ENCODE measurements around the gene FAM193B. TPM values are rescaled to one million over a fixed set of nuclear protein-coding genes. Genes with fewer than 3 reads are reported as not detected.
"Not testable (repeated sequence)": the region's sequence is repeated elsewhere in the genome, so short reads cannot be mapped to it uniquely, and the experiment has no call there.

Gene FAM193B
- polyA plus RNA-seq, 2 of the 4 experiments (the other 2 are of a cell fraction), result 19.4 to 28.9 TPM

- no peak for FAIRE-seq
- Histone ChIP-seq H3K9me3 (no peaks in the 10 kb centered on the region), H3K4me3 (no peak overlapping the region), H3K4me1 (no peaks in the 10 kb centered on the region), H3K27ac (no peak overlapping the region), H3K4me2 (no peak overlapping the region)
- 76% methylated on average over 7 of the region's 7 CpGs for WGBS (ENCODE audit: missing lambda C conversion rate)
- TF ChIP-seq FOSL2 (IDR thresholded peaks at IDR 0.05) (no peak), FOSL2 (CRISPR knock-in tag; IDR thresholded peaks at IDR 0.05) (peak; percentile 50), USF2 (IDR thresholded peaks at IDR 0.05) (no peak)
- POLR2A ChIA-PET, result no interaction called here
- ATAC-seq, result peak in 1 of 2 experiments; percentile 45; a peak in 3 of 6 replicates
- DNase-seq (ENCODE audit: low read depth in 1 of 2, low spot score in 1 of 2), result no peak
- CTCF ChIA-PET, result no interaction called here
Measured at GRCh38 chr5:177568326-177568725, 14.0 kb upstream of the FAM193B start.

- Histone ChIP-seq H3K9me3 (no peaks in the 10 kb centered on the region), H3K27ac (no peak overlapping the region), H3K4me2 (no peak overlapping the region), H3K4me1 (no peaks in the 10 kb centered on the region), H3K4me3 (no peak overlapping the region)
- DNase-seq (ENCODE audit: low read depth in 1 of 2, low spot score in 1 of 2), result no peak
- TF ChIP-seq MAFK (IDR thresholded peaks at IDR 0.05; ENCODE audit: partially characterized antibody) (peak; percentile 13), FOSL2 (IDR thresholded peaks at IDR 0.05) (no peak), FOSL2 (CRISPR knock-in tag; IDR thresholded peaks at IDR 0.05) (no peak), POLR2AphosphoS2 (conservative IDR thresholded peaks at IDR 0.05; ENCODE audit: low read length) (no peak)
- CTCF ChIA-PET, result interaction anchor here (1.2 kb wide), 1 partner anchor 42 kb away, joined by 4 read pairs; no protein-coding TSS in a partner anchor
- FAIRE-seq, result no peak
- POLR2A ChIA-PET, result no interaction called here
- ATAC-seq, result no peak
- WGBS (ENCODE audit: missing lambda C conversion rate), result 55% methylated on average over 8 of the region's 8 CpGs
Measured at GRCh38 chr5:177565046-177565445, 10.7 kb upstream of the FAM193B start.

- WGBS (ENCODE audit: missing lambda C conversion rate), result 23% methylated on average over 8 of the region's 8 CpGs
- FAIRE-seq; POLR2A ChIA-PET; H3K9me3 ChIP-seq; H3K4me1 ChIP-seq; ATAC-seq; DNase-seq (ENCODE audit: low read depth in 1 of 2, low spot score in 1 of 2); H3K4me3 ChIP-seq: not testable (repeated sequence)
- CTCF ChIA-PET, result interaction anchor here (1.1 to 2.1 kb wide), 3 partner anchors 13 to 48 kb away, joined by 3 to 7 read pairs (median 4); no protein-coding TSS in a partner anchor
- Histone ChIP-seq H3K27ac (peak overlapping the region in 1 of 2 experiments; percentile 17; a peak in 1 of 6 replicates), H3K4me2 (peak overlapping the region; percentile 16; the same call in 1 of the 3 replicates)
Measured at GRCh38 chr5:177559446-177559941, 5.1 kb upstream of the FAM193B start.

GRCh38 chr5:177557796-177558195 lies 3.4 kb upstream of the FAM193B start:
- no peak overlapping the region for H3K4me3 ChIP-seq
- ChIA-PET CTCF (interaction anchor here (1.2 to 2.1 kb wide), 4 partner anchors 10 to 50 kb away, joined by 3 to 7 read pairs (median 5); partner anchors contain the start of gene B4GALT7), POLR2A (no interaction called here)
- no peak for FAIRE-seq
- TF ChIP-seq HMGXB4 (CRISPR knock-in tag; IDR thresholded peaks at IDR 0.05; ENCODE audit: borderline replicate concordance), result no peak
- TF ChIP-seq FOSL2 (IDR thresholded peaks at IDR 0.05), result no peak
- no peak for TF ChIP-seq FOSL2 (CRISPR knock-in tag; IDR thresholded peaks at IDR 0.05)
- TF ChIP-seq REST (IDR thresholded peaks at IDR 0.05), result no peak
- TF ChIP-seq EP300 (IDR thresholded peaks at IDR 0.05), result no peak
- no peak for TF ChIP-seq RNF2 (IDR thresholded peaks at IDR 0.05; ENCODE audit: borderline replicate concordance, low read depth)
- no peak for TF ChIP-seq USF2 (IDR thresholded peaks at IDR 0.05)
- TF ChIP-seq ZFP36 (IDR thresholded peaks at IDR 0.05; ENCODE audit: borderline replicate concordance, partially characterized antibody), result no peak
- TF ChIP-seq KDM5A (IDR thresholded peaks at IDR 0.05), result no peak
- TF ChIP-seq RFX5 (IDR thresholded peaks at IDR 0.05), result no peak
- TF ChIP-seq POLR2AphosphoS2 (conservative IDR thresholded peaks at IDR 0.05; ENCODE audit: low read length), result no peak
- TF ChIP-seq POLR2A (IDR thresholded peaks at IDR 0.05; ENCODE audit: low read length), result no peak
- TF ChIP-seq PHF8 (IDR thresholded peaks at IDR 0.05; ENCODE audit: borderline replicate concordance, low read depth), result no peak
- no peak for TF ChIP-seq MYC (IDR thresholded peaks at IDR 0.05; ENCODE audit: borderline replicate concordance, low read length)
- TF ChIP-seq HES2 (IDR thresholded peaks at IDR 0.05), result no peak
- no peak for TF ChIP-seq CHD4 (IDR thresholded peaks at IDR 0.05; ENCODE audit: borderline replicate concordance)
- no peak for TF ChIP-seq CBX8 (IDR thresholded peaks at IDR 0.05)
- TF ChIP-seq BHLHE40 (IDR thresholded peaks at IDR 0.05; ENCODE audit: low read depth, low read length), result no peak
- no peak for TF ChIP-seq RAD21 (conservative IDR thresholded peaks at IDR 0.05 in 1 of 2, IDR thresholded peaks at IDR 0.05 in 1 of 2)
- H3K27ac ChIP-seq, result no peak overlapping the region
- H3K4me2 ChIP-seq, result no peak overlapping the region
- no peak for DNase-seq (ENCODE audit: low read depth in 1 of 2, low spot score in 1 of 2)
- no peaks in the 10 kb centered on the region for H3K9me3 ChIP-seq
- H3K4me1 ChIP-seq, result peaks cover 11% of the 10 kb centered on the region
- ATAC-seq, result no peak
- WGBS (ENCODE audit: missing lambda C conversion rate), result 82% methylated on average over 5 of the region's 5 CpGs

All from A549 (cell line).